MM.1S (cell line): ENCODE results near the gene PPM1A.

ENCODE experiments used
- DNase-seq: peaks from one replicate; pipeline ENCODE4 v3.0.0-alpha.2; 2015
- H2AFZ ChIP-seq: fragments of 300-600 bp; sonication (generic); 2 replicates; pipeline ENCODE4 v1.6.0; 2016; ENCODE audit warnings: antibody characterized with exemption, low read length
- H3F3A ChIP-seq: fragments of 300-600 bp; sonication (generic); 2 replicates; pipeline ENCODE4 v1.6.1; 2016; ENCODE audit warnings: mild to moderate bottlenecking, antibody characterized with exemption, low read length, moderate library complexity, mixed read lengths; ENCODE audit not compliant: insufficient read depth
- H3K27ac ChIP-seq: fragments of 300-600 bp; sonication (generic); 2 replicates; pipeline ENCODE4 v1.5.1; 2016; ENCODE audit warnings: mild to moderate bottlenecking, low read length
- H3K27me3 ChIP-seq: fragments of 300-600 bp; sonication (generic); replicated peaks from 2 replicates; pipeline ENCODE4 v1.6.0; 2016; ENCODE audit warnings: low read length; ENCODE audit not compliant: insufficient read depth
- H3K36me3 ChIP-seq: fragments of 300-600 bp; sonication (generic); replicated peaks from 2 replicates; pipeline ENCODE4 v1.6.1; 2016; ENCODE audit warnings: mild to moderate bottlenecking, low read length, mixed read lengths; ENCODE audit not compliant: insufficient read depth
- H3K4me1 ChIP-seq: fragments of 300-600 bp; sonication (generic); 2 replicates; pipeline ENCODE4 v1.6.1; 2016; ENCODE audit warnings: low read length, mixed read lengths
- H3K4me2 ChIP-seq: fragments of 300-600 bp; sonication (generic); 2 replicates; pipeline ENCODE4 v1.6.0; 2016; ENCODE audit warnings: low read depth, low read length
- H3K4me3 ChIP-seq: fragments of 300-600 bp; sonication (generic); 2 replicates; pipeline ENCODE4 v1.5.1; 2016; ENCODE audit warnings: low read length, mixed read lengths
- H3K79me2 ChIP-seq: fragments of 300-600 bp; sonication (generic); 2 replicates; pipeline ENCODE4 v1.6.1; 2016; ENCODE audit warnings: mixed run types, low read length, mixed read lengths
- H3K9ac ChIP-seq: fragments of 300-600 bp; sonication (generic); 2 replicates; pipeline ENCODE4 v1.6.1; 2016; ENCODE audit warnings: low read length, mixed read lengths
- H3K9me2 ChIP-seq: fragments of 300-600 bp; sonication (generic); replicated peaks from 2 replicates; pipeline ENCODE4 v1.6.1; 2016; ENCODE audit warnings: mild to moderate bottlenecking, low read length, mixed read lengths; ENCODE audit not compliant: insufficient read depth
- H3K9me3 ChIP-seq: fragments of 300-600 bp; sonication (generic); replicated peaks from 2 replicates; pipeline ENCODE4 v1.6.1; 2016; ENCODE audit warnings: mild to moderate bottlenecking, low read length, mixed read lengths; ENCODE audit not compliant: insufficient read depth
- H4K20me1 ChIP-seq: fragments of 300-600 bp; sonication (generic); 2 replicates; pipeline ENCODE4 v1.6.1; 2016; ENCODE audit warnings: mild to moderate bottlenecking, low read length, moderate library complexity, mixed read lengths; ENCODE audit not compliant: insufficient read depth
- EZH2 ChIP-seq: fragments of 300-600 bp; sonication (generic); optimal IDR thresholded peaks from 2 replicates; pipeline ENCODE3; 2017; ENCODE audit warnings: low read depth, mild to moderate bottlenecking, antibody characterized with exemption, low read length, mixed read lengths
- EZH2phosphoT487 ChIP-seq: fragments of 300-600 bp; sonication (generic); IDR thresholded peaks from 2 replicates; pipeline ENCODE4 v1.6.1; 2018; ENCODE audit warnings: antibody characterized with exemption, low read length
- TF ChIP-seq, protein P1 (sequence below): fragments of 300-600 bp; sonication (generic); IDR thresholded peaks from 2 replicates; pipeline ENCODE4 v1.5.1; 2016; ENCODE audit warnings: antibody characterized with exemption, low read length, mixed read lengths

Gene PPM1A

DNA sequence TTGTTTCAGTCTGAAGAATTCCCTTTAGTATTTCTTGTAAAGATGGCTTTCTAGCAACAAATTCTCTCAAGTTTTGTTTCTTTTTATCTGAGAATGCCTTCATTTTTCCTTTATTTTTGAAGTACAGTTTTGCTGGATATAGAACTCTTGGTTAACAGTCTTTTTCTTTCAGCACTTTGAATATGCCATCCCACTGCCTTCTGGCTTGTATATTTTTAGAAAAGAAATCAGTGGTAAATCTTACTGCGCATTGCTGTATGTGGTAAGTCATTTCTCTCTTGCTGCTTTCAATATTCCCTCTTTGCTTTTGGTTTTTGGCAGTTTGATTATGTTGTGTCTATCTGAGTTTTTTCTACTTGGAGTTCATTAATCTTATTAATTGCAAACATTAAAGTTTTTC, 16.8 kb upstream of the PPM1A start:
- H3K27me3 ChIP-seq = no peaks in the 10 kb centered on the region
- H3K9me2 ChIP-seq = no peaks in the 10 kb centered on the region
- no peak overlapping the region for H2AFZ ChIP-seq
- no peaks in the 10 kb centered on the region for H3K4me1 ChIP-seq
- TF ChIP-seq, protein P1, sequence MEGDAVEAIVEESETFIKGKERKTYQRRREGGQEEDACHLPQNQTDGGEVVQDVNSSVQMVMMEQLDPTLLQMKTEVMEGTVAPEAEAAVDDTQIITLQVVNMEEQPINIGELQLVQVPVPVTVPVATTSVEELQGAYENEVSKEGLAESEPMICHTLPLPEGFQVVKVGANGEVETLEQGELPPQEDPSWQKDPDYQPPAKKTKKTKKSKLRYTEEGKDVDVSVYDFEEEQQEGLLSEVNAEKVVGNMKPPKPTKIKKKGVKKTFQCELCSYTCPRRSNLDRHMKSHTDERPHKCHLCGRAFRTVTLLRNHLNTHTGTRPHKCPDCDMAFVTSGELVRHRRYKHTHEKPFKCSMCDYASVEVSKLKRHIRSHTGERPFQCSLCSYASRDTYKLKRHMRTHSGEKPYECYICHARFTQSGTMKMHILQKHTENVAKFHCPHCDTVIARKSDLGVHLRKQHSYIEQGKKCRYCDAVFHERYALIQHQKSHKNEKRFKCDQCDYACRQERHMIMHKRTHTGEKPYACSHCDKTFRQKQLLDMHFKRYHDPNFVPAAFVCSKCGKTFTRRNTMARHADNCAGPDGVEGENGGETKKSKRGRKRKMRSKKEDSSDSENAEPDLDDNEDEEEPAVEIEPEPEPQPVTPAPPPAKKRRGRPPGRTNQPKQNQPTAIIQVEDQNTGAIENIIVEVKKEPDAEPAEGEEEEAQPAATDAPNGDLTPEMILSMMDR = no peak
- TF ChIP-seq EZH2phosphoT487 (no peak), EZH2 (no peak)
- no peaks in the 10 kb centered on the region for H3F3A ChIP-seq
- no peaks in the 10 kb centered on the region for H4K20me1 ChIP-seq
- no peaks in the 10 kb centered on the region for H3K36me3 ChIP-seq
- H3K4me2 ChIP-seq = no peak overlapping the region
- H3K27ac ChIP-seq = no peak overlapping the region
- no peak for DNase-seq
- no peak overlapping the region for H3K9ac ChIP-seq
- no peaks in the 10 kb centered on the region for H3K9me3 ChIP-seq
- no peak overlapping the region for H3K4me3 ChIP-seq
- no peaks in the 10 kb centered on the region for H3K79me2 ChIP-seq

DNA sequence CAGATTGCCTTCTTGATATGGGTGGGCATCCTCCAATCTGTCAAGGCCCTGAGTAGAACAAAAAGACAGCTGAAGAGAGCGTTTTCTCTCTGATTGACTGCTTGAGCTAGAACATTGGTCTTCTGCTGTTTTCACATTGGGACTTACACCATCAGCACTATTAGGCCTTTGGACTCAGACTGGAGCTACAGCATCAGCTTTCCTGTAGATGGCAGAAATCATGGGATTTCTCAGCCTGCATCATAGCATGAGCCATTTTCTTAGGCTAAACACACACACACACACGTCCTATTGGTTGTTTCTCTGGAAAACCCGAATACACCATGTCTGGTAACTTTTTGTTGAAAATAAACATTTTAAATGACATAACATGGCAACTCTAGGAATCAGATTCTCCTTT, 15.8 kb upstream of the PPM1A start:
- TF ChIP-seq EZH2phosphoT487 = no peak
- TF ChIP-seq, protein P1 = no peak
- TF ChIP-seq EZH2 = no peak
- no peaks in the 10 kb centered on the region for H3F3A ChIP-seq
- H2AFZ ChIP-seq = no peak overlapping the region
- no peak overlapping the region for H3K4me2 ChIP-seq
- no peaks in the 10 kb centered on the region for H3K4me1 ChIP-seq
- H3K27ac ChIP-seq = no peak overlapping the region
- H3K4me3 ChIP-seq = no peak overlapping the region
- no peak for DNase-seq
- no peaks in the 10 kb centered on the region for H3K9me2 ChIP-seq
- no peaks in the 10 kb centered on the region for H3K27me3 ChIP-seq
- H3K36me3 ChIP-seq = no peaks in the 10 kb centered on the region
- H3K9me3 ChIP-seq = no peaks in the 10 kb centered on the region
- H3K9ac ChIP-seq = no peak overlapping the region
- no peaks in the 10 kb centered on the region for H4K20me1 ChIP-seq
- no peaks in the 10 kb centered on the region for H3K79me2 ChIP-seq

DNA sequence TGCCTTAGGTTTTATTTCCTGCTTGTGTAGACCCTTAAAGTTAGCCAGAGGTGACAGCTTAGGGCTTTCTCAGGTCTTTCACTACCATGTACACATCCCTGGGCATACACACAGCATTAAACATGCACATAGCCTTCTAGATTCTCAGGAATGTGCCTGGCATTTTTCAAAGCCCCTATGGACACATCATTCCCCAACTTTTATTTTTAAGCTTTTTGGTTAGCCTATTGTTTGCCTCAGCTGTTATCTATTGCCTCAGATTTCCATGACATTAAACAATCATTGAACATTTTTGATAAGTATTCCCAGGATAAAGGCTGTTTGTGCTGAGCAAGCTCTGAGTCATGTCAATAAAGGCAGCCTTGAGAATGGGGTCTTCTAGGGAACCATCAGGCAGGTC, 15.1 kb upstream of the PPM1A start:
- no peaks in the 10 kb centered on the region for H3K9me2 ChIP-seq
- no peak for TF ChIP-seq EZH2
- TF ChIP-seq, protein P1 = no peak
- H2AFZ ChIP-seq = no peak overlapping the region

DNA sequence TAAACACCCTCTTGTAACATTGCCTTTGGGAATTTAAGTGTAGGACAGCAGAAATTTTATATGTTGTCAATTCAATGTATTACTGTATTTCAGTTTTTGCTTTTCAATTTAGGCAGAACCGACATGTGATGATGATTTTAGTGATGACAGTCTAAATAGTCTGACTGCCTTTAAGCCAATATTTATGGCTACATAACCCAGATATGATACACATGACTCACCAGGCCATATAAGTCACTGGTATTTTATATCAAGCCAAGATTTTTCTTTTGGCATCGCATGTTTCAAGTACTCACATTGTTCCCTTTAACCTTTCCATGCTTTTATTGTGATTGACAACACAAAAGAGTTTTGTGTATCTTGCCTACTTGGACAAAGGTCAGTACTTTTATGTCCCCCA, 13.6 kb upstream of the PPM1A start:
- Histone ChIP-seq H3K9me3 (no peaks in the 10 kb centered on the region), H2AFZ (no peak overlapping the region), H3K4me1 (no peaks in the 10 kb centered on the region), H3K27ac (no peak overlapping the region), H3K27me3 (no peaks in the 10 kb centered on the region), H3K9ac (no peak overlapping the region), H3K79me2 (no peaks in the 10 kb centered on the region), H3K36me3 (no peaks in the 10 kb centered on the region), H3K4me2 (no peak overlapping the region), H3K9me2 (no peaks in the 10 kb centered on the region), H3F3A (no peaks in the 10 kb centered on the region), H4K20me1 (no peaks in the 10 kb centered on the region), H3K4me3 (no peak overlapping the region)
- TF ChIP-seq EZH2 (no peak), EZH2phosphoT487 (no peak)
- TF ChIP-seq, protein P1 = no peak
- DNase-seq = no peak

More for the DNA sequence above, 15.1 kb upstream of the PPM1A start:
- Histone ChIP-seq H3K9ac (no peak overlapping the region), H3K4me2 (no peak overlapping the region), H4K20me1 (no peaks in the 10 kb centered on the region), H3K36me3 (no peaks in the 10 kb centered on the region), H3K27me3 (no peaks in the 10 kb centered on the region), H3F3A (no peaks in the 10 kb centered on the region), H3K9me3 (no peaks in the 10 kb centered on the region), H3K27ac (no peak overlapping the region), H3K4me3 (no peak overlapping the region), H3K79me2 (no peaks in the 10 kb centered on the region), H3K4me1 (no peaks in the 10 kb centered on the region)
- no peak for DNase-seq
